NB4 (cell line): Measurements from ENCODE around the gene LYRM7.

Experiments
- DNase-seq: peaks from one replicate; pipeline ENCODE4 v3.0.0; 2010; ENCODE audit warnings: low read depth
- H3K4me3 ChIP-seq: one replicate; pipeline ENCODE4 v1.5.1; 2011; ENCODE audit warnings: mild to moderate bottlenecking, low read depth, low read length, moderate library complexity
- CTCF ChIP-seq: IDR thresholded peaks from one replicate; pipeline ENCODE4 v1.5.1; 2012; ENCODE audit warnings: low read depth, low read length
- MAX ChIP-seq: IDR thresholded peaks from 2 replicates; pipeline ENCODE4 v1.6.1; 2011; ENCODE audit warnings: low read depth, low read length
- MYC ChIP-seq: IDR thresholded peaks from 2 replicates; pipeline ENCODE4 v1.6.1; 2011; ENCODE audit warnings: low read depth, low read length
- POLR2A ChIP-seq: IDR thresholded peaks from 2 replicates; pipeline ENCODE4 v1.6.1; 2011; ENCODE audit warnings: mild to moderate bottlenecking; ENCODE audit not compliant: insufficient read length; ENCODE audit errors: extremely low read depth

LYRM7 gene

GRCh38 chr5:131223751-131224386 lies 53.1 kb downstream of the LYRM7 start:
- TF ChIP-seq MAX (no peak), CTCF (no peak), MYC (no peak), POLR2A (no peak)
- H3K4me3 ChIP-seq, result no peak overlapping the region

DNA sequence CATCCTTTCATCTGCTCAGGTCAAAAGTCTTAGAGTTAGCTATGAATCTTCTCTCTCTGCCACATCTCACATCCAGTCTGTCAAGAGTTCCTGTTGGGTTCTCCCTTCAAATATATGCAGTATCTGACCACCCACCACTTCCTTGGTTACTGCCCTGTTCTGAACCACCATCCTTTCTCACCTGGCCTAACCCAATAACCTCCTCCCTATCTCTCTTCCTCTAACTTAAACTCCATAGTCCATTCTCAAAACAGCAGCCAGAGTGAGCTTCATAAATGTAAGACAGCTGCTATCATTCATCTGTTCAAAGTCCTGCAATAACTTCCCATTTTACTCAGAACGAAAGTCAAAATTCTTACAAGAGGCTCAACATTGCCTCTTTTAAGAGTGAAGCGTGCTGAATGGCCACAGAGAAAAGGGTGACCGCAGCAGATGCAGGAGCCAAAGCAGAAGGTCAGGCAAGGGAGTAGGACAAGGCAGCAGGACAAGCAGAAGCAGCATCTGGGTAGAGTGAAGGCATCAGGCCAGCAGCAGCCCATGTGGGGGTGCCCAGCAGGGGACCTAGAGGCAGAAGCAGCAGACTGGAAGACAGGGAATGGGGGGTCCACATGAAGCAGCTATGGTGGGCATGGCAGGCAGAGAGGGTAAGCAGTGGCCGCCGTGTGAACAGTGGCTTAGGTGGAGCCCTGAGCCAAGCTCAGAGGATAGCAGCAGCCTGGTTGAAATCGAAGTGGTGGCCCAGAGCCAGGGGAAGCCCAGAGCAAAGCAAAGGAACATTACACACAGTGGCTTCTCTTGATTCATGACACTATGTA lies 53.9 kb downstream of the LYRM7 start:
- H3K4me3 ChIP-seq, result no peak overlapping the region
- peak; percentile 46 for DNase-seq
- no peak for TF ChIP-seq POLR2A
- no peak for TF ChIP-seq MAX
- TF ChIP-seq CTCF, result no peak
- TF ChIP-seq MYC, result no peak

More at GRCh38 chr5:131223751-131224386, 53.1 kb downstream of the LYRM7 start:
- DNase-seq, result no peak

- DNase-seq, result no peak
- H3K4me3 ChIP-seq, result no peak overlapping the region
- TF ChIP-seq CTCF, result no peak
- TF ChIP-seq POLR2A, result no peak
- TF ChIP-seq MAX, result no peak
- TF ChIP-seq MYC, result no peak
These were observed 54.7 kb downstream of the LYRM7 start for GRCh38 chr5:131225282-131225974.

DNA sequence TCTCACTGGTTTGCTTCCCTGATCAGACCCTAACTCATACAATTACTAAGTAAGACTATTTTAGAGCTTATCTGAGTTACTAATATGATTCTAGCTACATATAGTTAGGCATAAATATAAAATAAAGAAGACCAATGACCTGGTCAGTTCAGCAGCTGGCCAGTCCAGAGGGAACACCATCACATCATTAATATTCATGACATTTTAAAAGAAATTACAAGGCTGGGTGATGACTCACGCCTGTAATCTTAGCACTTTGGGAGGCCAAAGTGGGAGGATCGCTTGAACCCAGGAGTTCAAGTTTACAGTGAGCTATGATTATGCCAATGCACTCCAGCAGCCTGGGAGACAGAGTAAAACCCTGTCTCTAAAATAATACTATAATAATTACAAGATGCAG lies 56.2 kb downstream of the LYRM7 start:
- DNase-seq, result no peak
- no peak for TF ChIP-seq MAX
- no peak for TF ChIP-seq MYC
- no peak for TF ChIP-seq POLR2A
- TF ChIP-seq CTCF, result no peak
- no peak overlapping the region for H3K4me3 ChIP-seq

DNA sequence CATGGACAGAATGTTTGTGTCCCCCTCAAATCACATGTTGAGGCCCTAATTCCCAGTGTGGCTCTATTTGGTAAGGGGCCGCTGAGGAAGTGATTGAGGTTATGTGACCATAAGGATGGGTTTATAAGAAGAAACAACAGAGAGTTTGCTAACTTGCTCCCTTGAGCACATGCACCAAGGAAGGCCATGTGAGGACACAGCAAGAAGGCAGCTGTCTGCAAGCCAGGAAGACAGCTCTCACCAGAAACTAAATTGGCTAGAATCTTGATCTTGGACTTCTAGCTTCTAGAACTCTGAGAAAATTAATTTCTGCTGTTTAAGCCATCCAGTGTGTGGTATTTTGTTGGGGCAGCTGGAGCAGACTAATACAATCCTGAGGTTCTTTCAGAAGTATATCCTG lies 57.9 kb downstream of the LYRM7 start:
- H3K4me3 ChIP-seq, result no peak overlapping the region
- DNase-seq, result peak; percentile 64
- peak; percentile 75 for TF ChIP-seq MAX
- peak; percentile 77 for TF ChIP-seq MYC
- no peak for TF ChIP-seq CTCF
